ENCODE measurements around the gene GULP1.

DNA sequence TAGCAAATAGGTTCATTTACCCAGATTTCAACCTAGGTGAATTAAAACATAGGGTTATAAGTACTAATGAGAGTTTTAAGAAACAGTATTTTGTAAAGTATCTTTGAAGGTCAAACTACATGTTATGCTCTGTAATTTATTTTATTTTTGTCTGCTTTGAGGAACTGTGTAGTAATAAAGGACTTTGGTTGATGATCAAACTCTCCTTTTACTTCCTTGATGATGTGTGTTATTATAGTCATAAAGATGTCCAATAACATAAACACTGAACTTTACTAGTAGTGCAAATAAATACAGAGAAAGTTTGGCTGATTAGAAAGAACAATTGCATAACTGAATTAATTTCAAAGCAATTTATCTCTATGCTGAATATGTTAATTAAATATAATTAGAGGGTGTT lies 6.3 kb downstream of the GULP1 start:
- no peak for TF ChIP-seq POLR2AphosphoS5 (IDR thresholded peaks at IDR 0.05; ENCODE audit: low read depth, low read length)
- no peak for TF ChIP-seq TAF1 (IDR thresholded peaks at IDR 0.05; ENCODE audit: borderline replicate concordance, insufficient read depth, low read length)
- TF ChIP-seq, protein P1, sequence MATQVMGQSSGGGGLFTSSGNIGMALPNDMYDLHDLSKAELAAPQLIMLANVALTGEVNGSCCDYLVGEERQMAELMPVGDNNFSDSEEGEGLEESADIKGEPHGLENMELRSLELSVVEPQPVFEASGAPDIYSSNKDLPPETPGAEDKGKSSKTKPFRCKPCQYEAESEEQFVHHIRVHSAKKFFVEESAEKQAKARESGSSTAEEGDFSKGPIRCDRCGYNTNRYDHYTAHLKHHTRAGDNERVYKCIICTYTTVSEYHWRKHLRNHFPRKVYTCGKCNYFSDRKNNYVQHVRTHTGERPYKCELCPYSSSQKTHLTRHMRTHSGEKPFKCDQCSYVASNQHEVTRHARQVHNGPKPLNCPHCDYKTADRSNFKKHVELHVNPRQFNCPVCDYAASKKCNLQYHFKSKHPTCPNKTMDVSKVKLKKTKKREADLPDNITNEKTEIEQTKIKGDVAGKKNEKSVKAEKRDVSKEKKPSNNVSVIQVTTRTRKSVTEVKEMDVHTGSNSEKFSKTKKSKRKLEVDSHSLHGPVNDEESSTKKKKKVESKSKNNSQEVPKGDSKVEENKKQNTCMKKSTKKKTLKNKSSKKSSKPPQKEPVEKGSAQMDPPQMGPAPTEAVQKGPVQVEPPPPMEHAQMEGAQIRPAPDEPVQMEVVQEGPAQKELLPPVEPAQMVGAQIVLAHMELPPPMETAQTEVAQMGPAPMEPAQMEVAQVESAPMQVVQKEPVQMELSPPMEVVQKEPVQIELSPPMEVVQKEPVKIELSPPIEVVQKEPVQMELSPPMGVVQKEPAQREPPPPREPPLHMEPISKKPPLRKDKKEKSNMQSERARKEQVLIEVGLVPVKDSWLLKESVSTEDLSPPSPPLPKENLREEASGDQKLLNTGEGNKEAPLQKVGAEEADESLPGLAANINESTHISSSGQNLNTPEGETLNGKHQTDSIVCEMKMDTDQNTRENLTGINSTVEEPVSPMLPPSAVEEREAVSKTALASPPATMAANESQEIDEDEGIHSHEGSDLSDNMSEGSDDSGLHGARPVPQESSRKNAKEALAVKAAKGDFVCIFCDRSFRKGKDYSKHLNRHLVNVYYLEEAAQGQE (IDR thresholded peaks at IDR 0.05; ENCODE audit: insufficient read depth in 1 of 2, low read depth in 2 of 2, low read length in 2 of 2), result no peak
- TF ChIP-seq SIN3A (IDR thresholded peaks at IDR 0.05; ENCODE audit: borderline replicate concordance, insufficient read depth, low read length), result no peak
